Kidney (tissue), 14 donors: ENCODE measurements around the gene NRXN3. TPM values are rescaled to one million over a fixed set of nuclear protein-coding genes. Genes with fewer than 3 reads are reported as not detected.

Source experiments
- DNase-seq, 5 donors: peaks; one replicate each; pipeline ENCODE4 v3.0.0-alpha.2; 2013 to 2020
- FAIRE-seq: peaks from 2 replicates; lab custom pipeline; 2012; peaks lifted over from hg19 to GRCh38; lab: Jason Lieb, UNC
- H3K27ac ChIP-seq, 2 donors: one replicate each; pipeline ENCODE4 v1.7.0; 2013; ENCODE audit warnings: low read depth in 2 of 2, low read length in 2 of 2, inconsistent platforms in 1 of 2
- H3K27me3 ChIP-seq: one replicate; pipeline ENCODE4 v1.7.1; 2013; ENCODE audit warnings: low read length, inconsistent platforms; ENCODE audit not compliant: control insufficient read depth, insufficient read depth
- H3K36me3 ChIP-seq, 3 donors: one replicate each; pipeline versions ENCODE4 v1.7.0 to v1.7.1; 2013; ENCODE audit warnings: low read length in 3 of 3, control low read depth in 1 of 3, inconsistent platforms in 1 of 3; ENCODE audit not compliant: insufficient read depth in 3 of 3, control insufficient read depth in 2 of 3
- H3K4me1 ChIP-seq, 3 donors: one replicate each; pipeline versions ENCODE4 v1.7.0 to v1.7.1; 2013; ENCODE audit warnings: low read length in 3 of 3, inconsistent platforms in 1 of 3, low read depth in 1 of 3; ENCODE audit not compliant: control insufficient read depth in 2 of 3, insufficient read depth in 2 of 3
- H3K4me3 ChIP-seq, 3 donors: one replicate each; pipeline versions ENCODE4 v1.7.0 to v1.8.1; 2013; ENCODE audit warnings: low read length in 3 of 3, control low read depth in 1 of 3, inconsistent platforms in 1 of 3
- H3K9ac ChIP-seq, 3 donors: one replicate each; pipeline versions ENCODE4 v1.7.0 to v1.7.1; 2013; ENCODE audit warnings: low read length in 3 of 3, control low read depth in 1 of 3, inconsistent platforms in 1 of 3
- H3K9me3 ChIP-seq, 3 donors: one replicate each; pipeline versions ENCODE4 v1.7.0 to v1.7.1; 2013; ENCODE audit warnings: low read length in 3 of 3, control low read depth in 1 of 3, inconsistent platforms in 1 of 3; ENCODE audit not compliant: control insufficient read depth in 2 of 3, insufficient read depth in 1 of 3
- intact Hi-C: fragments of 100-400 bp; cut with DNase I; formaldehyde crosslinking; loops from one replicate; pipeline ENCODE4 v1.11.1; 2022
- polyA plus RNA-seq: library from polyadenylated mRNA; stranded (reverse); fragments of 350-450 nt; fragmentation: Illumina TruSeq; extraction: RNeasy Lipid Tissue Mini Kit (QIAGEN cat#74804); gene quantifications from one replicate; pipeline ENCODE4 v1.2.3, GENCODE V29; 2014; ENCODE audit warnings: low read depth, low replicate concordance; ENCODE audit not compliant: insufficient read depth
- total RNA-seq: library from RNA; stranded (reverse); fragmentation: NEBNext Ultra II Directional; extraction: Animal tissue kit (Norgen Biotek cat#: 25700); gene quantifications from one replicate; pipeline ENCODE4 v1.2.1, GENCODE V29; 2021
- TF ChIP-seq, protein P1 (sequence below): IDR thresholded peaks from 3 replicates; pipeline ENCODE4 v1.5.1; 2012; ENCODE audit warnings: mild to moderate bottlenecking, moderate library complexity, borderline replicate concordance; ENCODE audit not compliant: insufficient read depth; ENCODE audit errors: extremely low read depth
- donor health status: control.
- donor health status: control.
- donor health status: control.
- donor health status: control.
- donor health status: control.
- donor health status: DM: yes; HTN: yes; CAD: no.
- donor health status: Normal renal cell carcinoma (clear cell type).

Gene NRXN3
- total and polyA plus RNA-seq, 2 donors from 2014 or later = 1.5 to 2.4 TPM

DNA sequence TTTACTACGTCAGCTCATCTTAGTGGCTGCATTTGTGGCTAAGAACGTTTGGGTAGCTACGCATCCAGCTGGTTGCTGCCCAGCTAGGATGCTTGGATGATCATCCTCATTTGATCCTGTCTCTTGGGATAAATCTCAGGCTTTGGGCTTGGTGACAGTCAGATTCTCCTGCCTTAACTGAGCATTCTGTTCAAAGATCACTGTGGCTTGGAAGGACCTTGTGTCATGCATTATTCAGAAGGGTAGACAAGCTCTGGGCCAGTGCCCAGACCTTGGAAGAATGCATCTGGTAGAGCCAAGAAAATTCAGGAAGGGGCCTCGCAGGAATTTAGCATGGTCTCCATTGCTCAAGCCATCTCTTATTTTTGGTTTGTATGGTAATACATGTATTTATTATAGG lies 188.4 kb downstream of the NRXN3 start:
- FAIRE-seq = no peak
- no peak overlapping the region for H3K4me3 ChIP-seq
- H3K4me1 ChIP-seq = no peaks in the 10 kb centered on the region
- no peaks in the 10 kb centered on the region for H3K9me3 ChIP-seq
- no peak for DNase-seq
- H3K36me3 ChIP-seq = no peaks in the 10 kb centered on the region
- no peak overlapping the region for H3K9ac ChIP-seq
- TF ChIP-seq, protein P1, sequence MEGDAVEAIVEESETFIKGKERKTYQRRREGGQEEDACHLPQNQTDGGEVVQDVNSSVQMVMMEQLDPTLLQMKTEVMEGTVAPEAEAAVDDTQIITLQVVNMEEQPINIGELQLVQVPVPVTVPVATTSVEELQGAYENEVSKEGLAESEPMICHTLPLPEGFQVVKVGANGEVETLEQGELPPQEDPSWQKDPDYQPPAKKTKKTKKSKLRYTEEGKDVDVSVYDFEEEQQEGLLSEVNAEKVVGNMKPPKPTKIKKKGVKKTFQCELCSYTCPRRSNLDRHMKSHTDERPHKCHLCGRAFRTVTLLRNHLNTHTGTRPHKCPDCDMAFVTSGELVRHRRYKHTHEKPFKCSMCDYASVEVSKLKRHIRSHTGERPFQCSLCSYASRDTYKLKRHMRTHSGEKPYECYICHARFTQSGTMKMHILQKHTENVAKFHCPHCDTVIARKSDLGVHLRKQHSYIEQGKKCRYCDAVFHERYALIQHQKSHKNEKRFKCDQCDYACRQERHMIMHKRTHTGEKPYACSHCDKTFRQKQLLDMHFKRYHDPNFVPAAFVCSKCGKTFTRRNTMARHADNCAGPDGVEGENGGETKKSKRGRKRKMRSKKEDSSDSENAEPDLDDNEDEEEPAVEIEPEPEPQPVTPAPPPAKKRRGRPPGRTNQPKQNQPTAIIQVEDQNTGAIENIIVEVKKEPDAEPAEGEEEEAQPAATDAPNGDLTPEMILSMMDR = no peak
- no peaks in the 10 kb centered on the region for H3K27me3 ChIP-seq
- H3K27ac ChIP-seq = no peak overlapping the region
- intact Hi-C loops = no loop called here

DNA sequence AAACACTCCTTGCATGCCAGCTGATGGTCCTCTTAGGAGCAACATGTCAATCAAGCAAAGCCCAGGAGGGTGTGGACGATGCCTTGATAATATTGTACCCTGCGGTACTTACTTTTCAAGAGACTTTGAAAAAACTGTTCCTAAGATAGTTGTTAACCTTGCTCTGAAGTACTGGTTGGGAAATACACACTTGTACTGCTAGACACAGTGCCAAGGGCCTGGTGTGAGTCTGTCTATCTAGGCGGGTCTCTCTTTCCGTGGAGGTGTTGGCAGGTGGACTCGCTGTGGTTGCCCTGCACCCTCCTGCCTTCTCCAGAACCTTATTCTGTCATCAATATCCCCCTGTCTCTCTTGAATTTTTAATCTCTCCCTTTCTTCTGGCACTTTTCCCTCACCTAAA lies 189.4 kb downstream of the NRXN3 start:
- Histone ChIP-seq H3K4me1 (no peaks in the 10 kb centered on the region), H3K36me3 (no peaks in the 10 kb centered on the region), H3K9me3 (no peaks in the 10 kb centered on the region), H3K9ac (no peak overlapping the region), H3K27me3 (no peaks in the 10 kb centered on the region), H3K27ac (no peak overlapping the region), H3K4me3 (no peak overlapping the region)
- DNase-seq = no peak
- FAIRE-seq = no peak
- intact Hi-C loops = no loop called here
- TF ChIP-seq, protein P1 = no peak

- DNase-seq (no peak), FAIRE-seq (no peak)
- no peak overlapping the region for H3K4me3 ChIP-seq
- no peaks in the 10 kb centered on the region for H3K4me1 ChIP-seq
- H3K27me3 ChIP-seq = no peaks in the 10 kb centered on the region
- H3K36me3 ChIP-seq = no peaks in the 10 kb centered on the region
- H3K9me3 ChIP-seq = no peaks in the 10 kb centered on the region
- TF ChIP-seq, protein P1 = no peak
- no peak overlapping the region for H3K27ac ChIP-seq
- H3K9ac ChIP-seq = no peak overlapping the region
- intact Hi-C loops = no loop called here
These were observed 192.8 kb downstream of the NRXN3 start for GRCh38 chr14:78363008-78363407.

GRCh38 chr14:78367355-78367754 lies 197.2 kb downstream of the NRXN3 start:
- no peaks in the 10 kb centered on the region for H3K9me3 ChIP-seq
- TF ChIP-seq, protein P1 = no peak
- no peaks in the 10 kb centered on the region for H3K36me3 ChIP-seq
- no peaks in the 10 kb centered on the region for H3K4me1 ChIP-seq
- no peak overlapping the region for H3K4me3 ChIP-seq
- no peak overlapping the region for H3K9ac ChIP-seq
- H3K27ac ChIP-seq = no peak overlapping the region
- H3K27me3 ChIP-seq = no peaks in the 10 kb centered on the region
- DNase-seq (no peak), FAIRE-seq (no peak)
- intact Hi-C loops = no loop called here
